BE2C (cell line): ENCODE data around the gene TLE2.

Source experiments
- DNase-seq: peaks from one replicate; pipeline ENCODE4 v3.0.0-alpha.2; 2020
- H3K27me3 ChIP-seq: fragments of 250-450 bp; sonication (Bioruptor Pico); 2 replicates; pipeline ENCODE4 v1.5.1; 2020; ENCODE audit warnings: mild to moderate bottlenecking
- H3K36me3 ChIP-seq: fragments of 250-450 bp; sonication (Bioruptor Pico); 2 replicates; pipeline ENCODE4 v1.5.1; 2020; ENCODE audit warnings: mild to moderate bottlenecking
- H3K4me1 ChIP-seq: fragments of 250-450 bp; sonication (Bioruptor Pico); 2 replicates; pipeline ENCODE4 v1.5.1; 2020
- H3K4me3 ChIP-seq: 2 replicates; pipeline ENCODE4 v1.5.1; 2011; ENCODE audit warnings: low read depth, low read length
- H3K9me3 ChIP-seq: fragments of 250-450 bp; sonication (Bioruptor Pico); 2 replicates; pipeline ENCODE4 v1.5.1; 2020
- CTCF ChIP-seq: IDR thresholded peaks from 2 replicates; pipeline ENCODE4 v1.5.1; 2012; ENCODE audit warnings: mild to moderate bottlenecking, low read depth, low read length

The TLE2 gene

DNA sequence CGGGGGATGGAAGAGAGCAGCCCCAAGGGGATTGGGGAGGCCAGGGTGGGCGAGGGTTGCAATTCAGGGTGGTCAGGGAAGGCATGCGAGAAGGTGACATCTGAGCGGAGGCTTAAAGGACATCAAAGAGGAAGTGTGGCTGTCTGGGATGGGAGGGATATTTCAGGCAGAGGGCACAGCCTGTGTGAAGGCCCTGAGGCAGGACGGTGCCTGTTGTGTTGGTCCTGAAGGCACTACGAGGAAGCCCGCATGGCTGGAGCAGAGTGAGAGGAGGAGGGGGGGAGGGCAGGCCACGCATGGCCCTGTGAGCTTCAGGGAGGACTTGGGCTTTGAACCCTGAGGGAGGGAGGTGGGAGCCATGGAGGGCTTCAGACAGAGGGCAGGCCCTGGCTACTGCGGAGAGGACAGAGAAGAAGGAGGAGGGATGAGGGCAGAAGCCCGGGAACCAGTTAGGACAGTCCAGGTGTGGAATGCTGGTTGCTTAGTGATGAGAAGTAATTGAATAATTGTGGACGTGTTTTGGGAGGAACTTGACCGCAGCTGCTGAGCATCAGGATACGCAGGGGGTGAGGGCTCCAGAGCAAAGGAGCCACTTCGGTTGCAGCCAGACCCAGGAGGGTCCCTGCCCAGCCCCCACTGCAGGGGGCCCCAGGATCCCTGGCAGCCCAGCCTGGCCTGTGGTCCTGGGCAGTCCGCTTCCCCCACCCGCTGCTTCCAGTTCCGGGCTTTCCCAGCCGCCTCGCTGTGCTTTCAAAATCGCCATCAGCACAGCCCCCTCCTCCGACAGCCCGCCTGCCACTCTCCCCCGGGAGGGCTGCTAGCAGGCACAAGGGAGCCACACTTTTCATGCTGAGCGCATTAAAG lies 45.5 kb downstream of the TLE2 start:
- Histone ChIP-seq H3K36me3 (no peaks in the 10 kb centered on the region), H3K4me1 (peaks cover 28% of the 10 kb centered on the region), H3K27me3 (no peaks in the 10 kb centered on the region), H3K4me3 (peak overlapping the region; percentile 22; the same call in 1 of the 2 replicates), H3K9me3 (no peaks in the 10 kb centered on the region)
- no peak for TF ChIP-seq CTCF
- DNase-seq = peak; percentile 97

GRCh38 chr19:2982983-2983350 lies 46.1 kb downstream of the TLE2 start:
- no peak for TF ChIP-seq CTCF
- peak; percentile 99 for DNase-seq
- H3K36me3 ChIP-seq = no peaks in the 10 kb centered on the region
- no peaks in the 10 kb centered on the region for H3K27me3 ChIP-seq
- H3K4me1 ChIP-seq = peaks cover 30% of the 10 kb centered on the region
- no peaks in the 10 kb centered on the region for H3K9me3 ChIP-seq
- H3K4me3 ChIP-seq = peak overlapping the region; percentile 22; the same call in 1 of the 2 replicates

- no peak for DNase-seq
- Histone ChIP-seq H3K36me3 (no peaks in the 10 kb centered on the region), H3K9me3 (no peaks in the 10 kb centered on the region), H3K4me3 (peak overlapping the region; percentile 6; the same call in 1 of the 2 replicates), H3K27me3 (no peaks in the 10 kb centered on the region), H3K4me1 (peaks cover 30% of the 10 kb centered on the region)
- TF ChIP-seq CTCF = no peak
These were observed 46.5 kb downstream of the TLE2 start for GRCh38 chr19:2982561-2982960.

DNA sequence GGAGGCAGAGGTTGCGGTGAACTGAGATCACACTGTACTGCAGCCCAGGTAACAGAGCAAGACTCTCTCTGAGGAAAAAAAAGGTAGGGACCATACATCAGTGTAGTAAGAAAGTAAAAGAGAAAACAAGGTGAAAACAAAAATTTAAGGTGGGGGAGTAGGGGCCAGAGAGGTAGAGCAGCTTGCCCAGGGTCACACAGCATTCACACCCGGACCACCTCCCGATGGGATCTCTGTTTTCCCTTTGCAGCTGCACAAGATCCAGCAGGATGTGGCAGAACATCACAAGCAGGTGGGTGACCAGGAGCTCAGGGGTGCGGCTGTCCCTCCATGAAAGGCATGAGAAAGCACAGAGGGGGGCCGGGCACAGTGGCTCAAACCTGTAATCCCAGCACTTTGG lies 47.2 kb downstream of the TLE2 start:
- Histone ChIP-seq H3K27me3 (no peaks in the 10 kb centered on the region), H3K4me1 (peaks cover 25% of the 10 kb centered on the region)

GRCh38 chr19:2978772-2979171 lies 50.3 kb downstream of the TLE2 start:
- H3K36me3 ChIP-seq = no peaks in the 10 kb centered on the region
- no peak overlapping the region for H3K4me3 ChIP-seq
- TF ChIP-seq CTCF = no peak
- DNase-seq = no peak
- no peaks in the 10 kb centered on the region for H3K27me3 ChIP-seq
- H3K4me1 ChIP-seq = peaks cover 14% of the 10 kb centered on the region
- no peaks in the 10 kb centered on the region for H3K9me3 ChIP-seq

More for the DNA sequence above, 47.2 kb downstream of the TLE2 start:
- H3K4me3 ChIP-seq = no peak overlapping the region
- no peak for DNase-seq
- H3K36me3 ChIP-seq = no peaks in the 10 kb centered on the region
- H3K9me3 ChIP-seq = no peaks in the 10 kb centered on the region
- no peak for TF ChIP-seq CTCF

GRCh38 chr19:2978166-2978767 lies 50.8 kb downstream of the TLE2 start:
- Histone ChIP-seq H3K9me3 (no peaks in the 10 kb centered on the region), H3K4me1 (peaks cover 10% of the 10 kb centered on the region), H3K36me3 (no peaks in the 10 kb centered on the region), H3K27me3 (no peaks in the 10 kb centered on the region), H3K4me3 (no peak overlapping the region)
- no peak for TF ChIP-seq CTCF
- DNase-seq = no peak
